PFSK-1 (cell line): Measurements from ENCODE around the gene PIEZO1.

Experiments
- FOXP2 ChIP-seq: optimal IDR thresholded peaks from 2 replicates; pipeline ENCODE3; 2011; ENCODE audit warnings: borderline replicate concordance, control low read depth, inconsistent platforms; ENCODE audit not compliant: insufficient read depth; ENCODE audit errors: extremely low read length, extremely low read depth
- POLR2AphosphoS5 ChIP-seq: IDR thresholded peaks from 2 replicates; pipeline ENCODE4 v1.6.1; 2012; ENCODE audit warnings: low read depth, mild to moderate bottlenecking, control low read depth, low read length, moderate library complexity
- REST ChIP-seq, 2 experiments: IDR thresholded peaks; 2 replicates each; pipeline versions ENCODE4 v1.6.1 to v1.8.0; 2011 to 2012; ENCODE audit warnings: low read depth in 2 of 2, low read length in 2 of 2, control low read depth in 1 of 2, inconsistent platforms in 1 of 2, mild to moderate bottlenecking in 1 of 2, moderate library complexity in 1 of 2; ENCODE audit not compliant: insufficient read depth in 1 of 2
- SIN3A ChIP-seq: IDR thresholded peaks from 2 replicates; pipeline ENCODE4 v1.6.1; 2012; ENCODE audit warnings: mild to moderate bottlenecking, low read length, moderate library complexity, borderline replicate concordance; ENCODE audit not compliant: insufficient read depth
- TAF1 ChIP-seq: IDR thresholded peaks from 2 replicates; pipeline ENCODE4 v1.6.1; 2012; ENCODE audit warnings: low read length, control low read depth, borderline replicate concordance; ENCODE audit not compliant: insufficient read depth

The PIEZO1 gene

GRCh38 chr16:88719933-88720296, 65.1 kb downstream of the PIEZO1 start:
- no peak for TF ChIP-seq POLR2AphosphoS5

GRCh38 chr16:88719267-88719932, 65.6 kb downstream of the PIEZO1 start:
- TF ChIP-seq SIN3A (no peak), POLR2AphosphoS5 (no peak), TAF1 (no peak), REST (IDR thresholded peaks at IDR 0.05; ENCODE audit: insufficient read depth in 1 of 2, low read depth in 2 of 2, low read length in 2 of 2) (no peak), FOXP2 (no peak)

DNA sequence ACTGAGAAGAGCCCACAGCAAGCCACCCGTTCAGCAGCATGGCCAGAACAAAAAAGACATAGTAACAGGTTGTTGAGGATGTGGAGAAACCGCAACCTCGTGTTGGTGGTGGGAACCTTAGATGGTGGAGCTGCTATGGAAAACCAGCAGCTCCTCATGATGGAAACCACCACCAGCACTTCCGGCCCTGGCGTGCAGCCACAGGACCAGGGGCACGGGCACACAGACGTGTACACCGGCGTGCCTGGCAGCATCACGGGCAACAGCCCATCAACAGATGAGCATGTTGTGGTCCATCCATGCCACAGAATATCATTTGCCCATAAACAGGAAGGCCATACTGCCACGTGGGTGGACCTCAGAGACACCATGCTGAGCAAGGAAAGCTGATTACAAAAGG, 66.8 kb downstream of the PIEZO1 start:
- TF ChIP-seq FOXP2 (no peak), REST (IDR thresholded peaks at IDR 0.05; ENCODE audit: insufficient read depth in 1 of 2, low read depth in 2 of 2, low read length in 2 of 2) (no peak), SIN3A (no peak), TAF1 (no peak), POLR2AphosphoS5 (no peak)

DNA sequence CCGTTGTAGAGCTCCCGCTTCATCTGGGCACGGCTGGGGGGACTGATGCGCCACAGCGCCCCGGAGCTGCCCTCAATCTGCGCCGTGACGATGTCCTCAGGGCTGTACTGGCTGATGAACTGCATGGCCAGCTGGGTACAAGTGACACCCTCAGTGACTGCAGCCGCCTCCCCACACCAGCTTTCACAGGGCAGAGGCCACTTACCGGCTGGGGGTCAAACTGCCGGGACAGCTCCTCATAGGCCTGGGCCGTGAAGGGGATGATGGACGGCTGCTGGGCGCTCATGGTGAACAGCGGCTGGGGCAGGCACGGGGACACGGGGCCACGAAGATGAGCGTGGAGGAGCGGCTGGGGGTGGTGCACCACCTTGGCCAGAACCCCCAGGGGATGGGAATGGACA, 68.4 kb downstream of the PIEZO1 start:
- TF ChIP-seq REST (IDR thresholded peaks at IDR 0.05; ENCODE audit: insufficient read depth in 1 of 2, low read depth in 2 of 2, low read length in 2 of 2) (no peak), FOXP2 (no peak), POLR2AphosphoS5 (no peak), TAF1 (no peak), SIN3A (no peak)

DNA sequence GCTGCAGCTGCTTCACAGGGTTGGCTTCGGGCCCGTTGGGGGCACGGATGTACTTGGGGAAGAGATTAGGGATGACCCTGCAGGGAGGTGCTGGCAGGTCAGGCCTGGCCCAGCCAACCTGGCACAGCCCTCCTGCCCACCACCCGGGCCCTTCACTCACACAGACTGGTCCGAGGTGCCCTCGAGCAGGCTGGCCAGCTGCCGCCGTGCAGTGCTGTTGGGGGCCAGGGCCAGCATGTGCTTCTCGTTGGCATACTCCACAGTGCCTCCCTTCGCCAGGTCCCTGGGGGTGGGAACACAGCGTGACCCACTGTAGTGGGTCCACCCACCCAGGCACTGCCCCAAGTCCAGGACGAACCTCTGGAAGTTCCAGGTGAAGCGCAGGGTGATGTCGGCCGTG, 68.8 kb downstream of the PIEZO1 start:
- TF ChIP-seq SIN3A (no peak), TAF1 (no peak), REST (IDR thresholded peaks at IDR 0.05; ENCODE audit: insufficient read depth in 1 of 2, low read depth in 2 of 2, low read length in 2 of 2) (no peak), POLR2AphosphoS5 (no peak), FOXP2 (no peak)
